HL-60/S4 treated with phorbol 12-myristate 13-acetate at 8.2 ng/mL for 4 days and 3 days (cell line): Measurements from ENCODE around the gene P2RX3.
"Not testable (repeated sequence)": the region's sequence is repeated elsewhere in the genome, so short reads cannot be mapped to it uniquely, and the experiment has no call there.

Experiments used
- in situ Hi-C: fragments of 300-500 bp; cut with MboI; formaldehyde crosslinking; loops from 2 replicates; pipeline ENCODE4 v1.15.0; 2022; ENCODE audit warnings: low sequenced_read_pairs

The P2RX3 gene

DNA sequence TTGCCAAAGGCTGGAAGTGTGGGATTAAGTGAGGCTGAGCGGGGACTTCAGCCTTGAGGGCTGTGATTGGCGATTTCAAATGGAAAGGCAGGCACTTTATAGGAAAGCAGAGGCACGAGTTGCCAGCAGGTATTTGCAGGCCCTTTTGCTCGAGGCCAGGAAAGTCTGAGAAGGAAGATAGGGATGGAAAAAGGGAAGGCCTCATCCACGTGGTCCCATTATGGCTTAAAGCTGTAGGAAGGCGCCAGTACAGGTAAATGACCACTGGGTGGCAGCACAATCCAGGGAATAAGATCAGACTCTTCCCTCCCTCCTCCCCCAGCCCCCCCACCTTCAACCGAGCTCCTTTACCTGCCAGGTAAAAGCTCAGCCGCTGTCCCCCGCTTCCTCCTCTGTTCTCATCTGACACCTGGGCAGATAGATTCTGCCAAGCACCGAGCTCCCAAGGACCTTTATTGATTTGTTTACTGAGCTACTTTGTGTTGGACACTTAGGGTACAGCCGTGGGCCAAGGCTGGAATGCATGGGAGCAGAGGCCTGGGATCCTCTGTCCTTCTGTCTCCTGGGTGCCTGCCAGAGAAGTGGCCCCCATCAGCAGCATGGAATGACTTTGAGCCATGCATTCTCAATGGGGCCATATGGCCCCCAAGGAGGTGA lies 7.5 kb downstream of the P2RX3 start:
- in situ Hi-C loops: loop anchor here (10.0 to 25.0 kb wide), 2 partner anchors 192 to 299 kb away; partner anchors contain the start of genes SMTNL1, TIMM10 and YPEL4

DNA sequence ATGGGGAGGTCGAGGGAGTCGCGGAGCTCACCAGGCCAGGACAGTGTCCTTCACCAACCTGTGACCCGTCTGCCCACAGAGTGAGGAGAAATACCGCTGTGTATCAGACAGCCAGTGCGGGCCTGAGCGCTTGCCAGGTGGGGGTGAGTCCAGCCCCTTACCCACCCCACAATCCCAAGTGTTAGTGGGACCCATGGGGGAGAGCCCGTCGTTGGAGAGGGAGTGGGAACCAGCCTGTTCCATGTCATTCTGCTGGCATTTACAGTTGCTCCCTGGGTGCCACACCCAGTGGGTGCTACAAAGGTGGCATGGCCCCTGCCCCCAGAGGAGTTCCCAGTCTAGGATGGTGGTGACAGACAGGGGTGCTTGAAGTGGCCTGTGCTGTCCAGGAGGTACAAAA lies 9.2 kb downstream of the P2RX3 start:
- in situ Hi-C loops: loop anchor here (10.0 to 25.0 kb wide), 2 partner anchors 190 to 297 kb away; partner anchors contain the start of genes SMTNL1, TIMM10 and YPEL4

DNA sequence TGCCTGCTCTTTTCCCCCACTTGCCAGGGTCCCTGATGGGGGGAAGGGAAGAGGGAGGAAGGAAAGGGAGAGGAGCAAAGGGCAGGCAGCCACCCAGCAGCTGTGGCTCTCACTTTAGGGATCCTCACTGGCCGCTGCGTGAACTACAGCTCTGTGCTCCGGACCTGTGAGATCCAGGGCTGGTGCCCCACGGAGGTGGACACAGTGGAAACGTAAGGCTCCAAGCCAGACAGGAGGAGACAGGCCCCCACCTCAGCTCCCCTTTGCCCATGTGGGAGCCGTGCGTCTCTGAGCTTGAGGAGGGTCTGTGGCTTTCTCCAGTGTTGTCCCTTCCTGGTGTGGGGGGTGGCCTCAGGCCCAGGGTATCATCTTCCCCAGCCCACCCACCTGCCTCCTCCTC lies 9.9 kb downstream of the P2RX3 start:
- in situ Hi-C loops: loop anchor here (10.0 to 25.0 kb wide), 2 partner anchors 189 to 297 kb away; partner anchors contain the start of genes SMTNL1, TIMM10 and YPEL4

DNA sequence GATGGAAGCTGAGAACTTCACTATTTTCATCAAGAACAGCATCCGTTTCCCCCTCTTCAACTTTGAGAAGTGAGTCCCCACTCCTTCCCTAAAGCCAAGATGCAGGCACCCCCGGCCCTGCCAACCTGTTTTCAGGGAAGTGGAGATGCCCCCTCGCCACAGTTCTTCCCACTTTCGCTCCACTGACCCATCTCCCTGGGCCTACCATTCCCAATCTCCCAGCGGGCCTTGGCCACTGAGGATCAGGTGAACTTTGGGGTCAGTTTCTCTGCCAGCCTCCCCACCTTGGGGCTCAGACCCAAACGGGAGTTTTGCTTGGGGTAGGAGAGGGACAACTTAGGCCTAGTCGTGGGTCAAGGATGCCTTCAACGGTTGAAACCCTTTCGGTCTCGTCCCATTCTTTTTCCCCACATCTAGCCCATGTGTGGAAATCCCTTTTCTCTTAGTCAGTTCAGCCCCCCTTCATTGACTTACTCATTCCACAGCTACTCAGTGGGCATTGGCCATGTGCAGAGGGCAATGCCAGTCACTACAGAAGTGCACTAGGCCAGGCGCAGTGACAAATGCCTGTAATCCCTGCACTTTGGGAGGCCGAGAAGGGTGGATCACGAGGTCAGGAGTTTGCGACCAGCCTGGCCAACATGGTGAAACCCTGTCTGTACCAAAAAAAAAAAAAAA lies 10.6 kb downstream of the P2RX3 start:
- in situ Hi-C loops: loop anchor here (10.0 to 25.0 kb wide), 2 partner anchors 189 to 296 kb away; partner anchors contain the start of genes SMTNL1, TIMM10 and YPEL4

DNA sequence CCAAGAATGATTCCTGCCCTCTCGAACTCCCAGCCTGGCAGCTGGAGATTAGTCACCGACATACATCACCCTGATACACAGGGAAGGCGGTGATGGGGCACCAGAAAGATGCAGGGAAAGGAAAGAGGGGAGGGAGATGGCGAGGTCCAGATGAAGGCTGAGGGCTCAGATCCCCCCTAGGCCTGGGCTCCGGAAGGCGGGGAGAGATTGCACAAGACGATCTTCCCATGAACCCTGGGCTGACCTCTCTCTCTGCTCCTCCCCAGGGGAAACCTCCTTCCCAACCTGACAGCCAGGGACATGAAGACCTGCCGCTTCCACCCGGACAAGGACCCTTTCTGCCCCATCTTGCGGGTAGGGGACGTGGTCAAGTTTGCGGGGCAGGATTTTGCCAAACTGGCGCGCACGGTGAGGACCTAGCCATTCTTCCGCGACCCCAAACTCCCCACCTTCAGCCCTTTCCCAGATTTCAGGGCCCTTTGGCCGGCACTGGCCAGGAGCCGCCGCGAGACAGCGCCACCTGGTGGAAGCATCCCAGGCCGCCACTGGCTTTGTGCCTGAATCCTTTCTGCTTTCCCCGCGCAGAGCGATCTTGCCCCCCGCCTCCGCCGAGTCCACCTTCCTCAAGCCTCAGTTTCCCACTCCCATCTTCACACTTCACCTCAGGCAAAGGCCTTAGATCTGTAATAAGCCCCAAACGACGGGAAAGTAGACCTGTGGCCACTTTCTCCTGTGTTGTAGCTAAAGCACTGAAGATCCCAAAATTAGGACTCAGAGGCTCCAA lies 11.5 kb downstream of the P2RX3 start:
- in situ Hi-C loops: loop anchor here (10.0 to 25.0 kb wide), 2 partner anchors 188 to 295 kb away; partner anchors contain the start of genes SMTNL1, TIMM10 and YPEL4

- in situ Hi-C loops: no loop called here
Observed at GRCh38 chr11:57353036-57353435, 14.9 kb downstream of the P2RX3 start.

DNA sequence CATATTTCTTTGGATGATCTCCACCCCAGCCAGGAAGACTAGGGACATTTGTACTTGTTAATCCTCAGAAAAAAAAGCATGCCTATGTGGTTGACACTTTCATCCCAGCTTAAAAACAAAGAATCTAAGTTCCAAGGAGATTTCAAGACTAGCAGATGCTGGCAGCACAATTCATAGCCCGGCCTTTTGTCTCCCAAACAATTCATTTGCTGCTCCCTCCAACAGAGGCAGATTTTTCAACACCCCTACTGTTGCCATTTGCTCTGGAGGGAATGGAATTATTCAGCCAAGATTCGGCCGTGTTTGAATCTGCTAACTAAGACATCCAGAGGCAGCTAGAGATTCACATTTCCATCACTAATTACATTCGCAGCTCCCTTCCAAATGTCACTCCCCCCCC lies 15.3 kb downstream of the P2RX3 start:
- in situ Hi-C loops: no loop called here

DNA sequence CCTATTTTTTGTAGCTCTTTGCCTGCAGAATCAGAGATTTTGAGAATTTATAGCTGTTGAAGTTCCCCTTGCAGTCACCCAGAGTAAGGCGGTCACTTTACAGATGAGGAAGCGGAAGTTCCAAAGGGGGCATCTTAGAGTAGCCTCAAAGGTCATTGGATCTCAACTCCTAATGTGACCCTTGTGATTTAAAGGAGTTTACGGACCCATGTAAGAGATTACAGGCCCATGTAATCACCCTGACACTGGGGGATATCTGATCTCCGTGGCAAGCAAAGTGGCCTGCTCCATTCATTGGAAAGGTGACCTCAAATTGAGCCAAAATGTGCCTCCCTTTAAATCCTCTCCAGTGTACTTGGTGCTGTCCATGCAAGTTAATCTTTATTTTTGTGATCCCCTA lies 15.7 kb downstream of the P2RX3 start:
- in situ Hi-C loops: no loop called here

GRCh38 chr11:57354699-57355098 lies 16.5 kb downstream of the P2RX3 start:
- in situ Hi-C loops: no loop called here

DNA sequence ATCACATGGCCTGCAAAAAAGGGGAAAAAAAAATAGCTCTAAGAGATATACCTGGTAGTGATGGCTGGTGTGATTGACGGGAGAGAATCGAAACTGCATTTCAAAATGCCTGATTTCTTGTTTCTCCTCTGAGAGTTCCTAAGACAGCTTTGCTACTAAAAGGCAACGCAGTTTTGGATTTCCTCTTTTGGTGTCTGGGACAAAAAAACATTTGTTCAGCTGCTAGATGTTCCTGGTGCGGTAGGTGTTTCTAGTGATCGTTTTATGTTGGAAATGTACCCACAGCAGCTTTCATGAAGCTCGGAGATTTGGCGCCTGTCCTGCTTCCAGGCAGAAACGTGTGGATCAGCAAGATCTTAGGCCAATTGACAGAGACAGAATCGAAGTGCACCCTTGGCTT lies 18.1 kb downstream of the P2RX3 start:
- in situ Hi-C loops: no loop called here

GRCh38 chr11:57357310-57357709 lies 19.2 kb downstream of the P2RX3 start:
- in situ Hi-C loops: no loop called here

DNA sequence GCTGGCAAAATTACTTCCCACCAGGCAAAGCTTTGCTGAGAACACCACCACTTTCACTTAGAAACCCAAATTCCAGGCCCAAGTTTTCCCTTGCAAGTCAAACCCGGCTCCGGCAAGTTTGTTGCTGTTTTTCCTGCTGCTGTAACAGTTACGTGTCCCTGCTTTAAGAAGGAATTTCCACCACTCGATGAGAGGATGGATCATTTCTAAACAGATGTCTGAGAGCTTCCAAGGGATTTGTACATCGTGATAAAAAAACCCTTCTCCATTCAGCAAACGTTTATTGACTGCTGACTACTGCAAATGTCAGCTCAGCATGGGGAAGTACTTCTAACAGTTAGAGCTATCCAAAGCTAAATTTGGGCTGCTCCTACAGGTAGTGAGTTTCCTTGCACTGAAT lies 19.7 kb downstream of the P2RX3 start:
- in situ Hi-C loops: no loop called here

GRCh38 chr11:57358543-57358961 lies 20.4 kb downstream of the P2RX3 start:
- in situ Hi-C loops: no loop called here

GRCh38 chr11:57358991-57359390 lies 20.8 kb downstream of the P2RX3 start:
- in situ Hi-C loops: no loop called here

DNA sequence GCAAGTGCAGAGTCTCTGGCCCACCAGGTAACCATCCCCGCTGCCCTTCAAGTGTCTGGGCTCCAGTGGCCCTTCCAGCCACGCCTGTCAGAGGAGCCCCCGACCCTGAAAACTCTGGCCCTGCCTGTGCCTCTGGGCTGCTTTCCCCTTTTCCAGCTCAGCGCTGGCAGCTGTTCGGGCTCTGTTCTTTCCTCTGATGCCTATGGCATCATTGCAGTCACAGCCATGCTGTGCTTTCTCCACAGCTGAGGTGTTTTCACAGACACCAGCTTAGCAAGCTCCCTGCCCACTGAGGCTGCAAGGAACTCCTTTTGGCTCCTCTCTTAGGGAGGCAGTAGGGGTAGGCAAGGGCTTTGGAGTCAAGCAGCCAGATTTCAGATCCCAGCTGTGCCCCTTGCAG lies 21.2 kb downstream of the P2RX3 start:
- in situ Hi-C loops: no loop called here

GRCh38 chr11:57359896-57360690 lies 21.9 kb downstream of the P2RX3 start:
- in situ Hi-C loops: no loop called here

DNA sequence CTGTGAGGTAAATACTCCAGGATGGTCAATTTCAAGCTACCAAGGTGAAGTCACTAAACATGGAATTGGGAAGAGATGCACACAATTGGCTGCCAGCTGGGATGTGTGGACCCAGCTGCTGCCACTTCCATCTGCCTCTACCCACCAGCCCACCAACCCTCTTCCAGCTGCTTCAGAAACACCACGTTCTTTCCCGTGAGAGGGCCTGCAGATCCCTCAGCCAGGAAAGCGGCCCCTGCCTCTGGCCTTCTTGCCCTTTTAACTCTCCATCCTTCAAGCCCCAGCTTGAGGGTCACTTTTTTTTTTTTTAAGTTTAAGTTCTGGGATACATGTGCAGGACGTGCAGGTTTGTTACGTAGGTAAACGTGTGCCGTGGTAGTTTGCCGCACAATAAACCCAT lies 22.8 kb downstream of the P2RX3 start:
- in situ Hi-C loops: no loop called here

- in situ Hi-C loops: not testable (repeated sequence)
Observed at GRCh38 chr11:57361420-57361819, 23.3 kb downstream of the P2RX3 start.

GRCh38 chr11:57361926-57362325 lies 23.8 kb downstream of the P2RX3 start:
- in situ Hi-C loops: no loop called here
